K562 (cell line): ENCODE results near the gene DNAJC6. TPM values are rescaled to one million over a fixed set of nuclear protein-coding genes. Genes with fewer than 3 reads are reported as not detected.

Experiments
- ATAC-seq: fragments of 200-7000 bp; cut with Tn5 transposase; 3 replicates; pipeline ENCODE4 v1.9.1; 2020; ENCODE audit warnings: moderate library complexity
- BruUV-seq: library from RNA; stranded (reverse); fragments of 400-500 nt; replicated peaks from 2 replicates; lab custom pipeline; 2021; lab: Mats Ljungman, UMichigan
- CTCF ChIA-PET: fragments of 300-600 bp; formaldehyde crosslinking; extraction: SDS; loops from one replicate; lab custom pipeline; 2021; ENCODE audit warnings: low intra/inter-chr PET ratio; lab: Yijun Ruan, JAX
- POLR2A ChIA-PET: fragments of 300-600, 350-650 bp; sonication (Branson Sonifier 250); formaldehyde crosslinking; extraction: SDS; loops from one replicate; lab custom pipeline; 2021; ENCODE audit warnings: antibody characterized with exemption, inconsistent platforms; lab: Yijun Ruan, JAX
- DNase-seq, 4 experiments: peaks; one replicate each; pipeline versions ENCODE4 v3.0.0 to v3.0.0-alpha.2; 2011 to 2018; ENCODE audit warnings: low spot score in 3 of 4, mixed read lengths in 3 of 4; ENCODE audit errors: extremely low read depth in 1 of 4
- FAIRE-seq: peaks from 2 replicates; lab custom pipeline; 2011; peaks lifted over from hg19 to GRCh38; lab: Jason Lieb, UNC
- H2AFZ ChIP-seq: 2 replicates; pipeline ENCODE4 v1.6.0; 2011; ENCODE audit warnings: low read depth, low read length, control low read depth, inconsistent platforms
- H3K27ac ChIP-seq: fragments of 200-600 bp; 3 replicates; pipeline ENCODE4 v1.8.0; 2011; ENCODE audit warnings: low read depth, mild to moderate bottlenecking, control low read depth, inconsistent platforms, low read length, moderate library complexity, mixed read lengths; ENCODE audit errors: extremely low read depth
- H3K27me3 ChIP-seq, 2 experiments: fragments of 300-600 bp in 1 of 2; 2 replicates in 1 of 2; 3 replicates in 1 of 2; pipeline versions ENCODE4 v1.6.0 to v1.8.0; 2011; ENCODE audit warnings: inconsistent platforms in 2 of 2, low read length in 2 of 2, mild to moderate bottlenecking in 1 of 2, mixed read lengths in 1 of 2, moderate library complexity in 1 of 2; ENCODE audit not compliant: control insufficient read depth in 2 of 2, insufficient read depth in 2 of 2
- H3K36me3 ChIP-seq: fragments of 300-600 bp; 3 replicates; pipeline ENCODE4 v1.8.0; 2011; ENCODE audit warnings: mild to moderate bottlenecking, low read length, inconsistent platforms; ENCODE audit not compliant: control insufficient read depth, insufficient read depth
- H3K4me1 ChIP-seq, 2 experiments: fragments of 200-600 bp in 1 of 2; replicated peaks in 1 of 2; 2 replicates in 1 of 2; 3 replicates in 1 of 2; pipeline versions ENCODE4 v1.5.1 to v1.8.0; 2011; ENCODE audit warnings: inconsistent platforms in 2 of 2, low read length in 2 of 2, mild to moderate bottlenecking in 1 of 2, mixed read lengths in 1 of 2, moderate library complexity in 1 of 2; ENCODE audit not compliant: control insufficient read depth in 2 of 2, insufficient read depth in 2 of 2
- H3K4me2 ChIP-seq: 2 replicates; pipeline ENCODE4 v1.6.1; 2011; ENCODE audit warnings: low read length, control low read depth, inconsistent platforms, mixed read lengths; ENCODE audit not compliant: insufficient read depth
- H3K4me3 ChIP-seq: fragments of 200-600 bp; sonication (generic), shearing (Covaris generic); 2 replicates; pipeline ENCODE4 v1.5.1; 2016; ENCODE audit warnings: control low read depth, inconsistent platforms
- H3K79me2 ChIP-seq: fragments of 200-600 bp; 3 replicates; pipeline ENCODE4 v1.8.0; 2011; ENCODE audit warnings: low read length, inconsistent platforms; ENCODE audit not compliant: control insufficient read depth, insufficient read depth
- H3K9ac ChIP-seq, 2 experiments: 2 replicates each; pipeline versions ENCODE4 v1.6.0 to v1.6.1; 2011; ENCODE audit warnings: low read depth in 2 of 2, low read length in 2 of 2, control low read depth in 1 of 2, inconsistent platforms in 1 of 2, mild to moderate bottlenecking in 1 of 2, mixed read lengths in 1 of 2; ENCODE audit not compliant: insufficient read depth in 1 of 2
- H3K9me1 ChIP-seq: one replicate; pipeline ENCODE4 v1.6.0; 2011; ENCODE audit warnings: inconsistent platforms, mild to moderate bottlenecking, low read length, moderate library complexity; ENCODE audit not compliant: control insufficient read depth, insufficient read depth
- H3K9me3 ChIP-seq: replicated peaks from 2 replicates; pipeline ENCODE4 v1.5.1; 2011; ENCODE audit warnings: low read depth, low read length, inconsistent platforms; ENCODE audit not compliant: control insufficient read depth, insufficient read depth
- H4K20me1 ChIP-seq: replicated peaks from 2 replicates; pipeline ENCODE4 v1.6.1; 2011; ENCODE audit warnings: low read length, inconsistent platforms, mixed read lengths; ENCODE audit not compliant: control insufficient read depth, insufficient read depth
- CTBP1 ChIP-seq: fragments of 450-650 bp; IDR thresholded peaks from 2 replicates; pipeline ENCODE4 v1.6.1; 2016; ENCODE audit warnings: borderline replicate concordance
- ETV5 ChIP-seq: sonication (generic); formaldehyde crosslinking; IDR thresholded peaks from 2 replicates; pipeline ENCODE4 v1.4.0; 2020; ENCODE audit warnings: low read depth, mild to moderate bottlenecking, missing genetic modification reagents
- GATA2 ChIP-seq: sonication (generic); formaldehyde crosslinking; IDR thresholded peaks from 2 replicates; pipeline ENCODE4 v1.4.0; 2020; ENCODE audit warnings: mild to moderate bottlenecking, missing genetic modification reagents
- HMG20A ChIP-seq: fragments of 450-650 bp; formaldehyde crosslinking; conservative IDR thresholded peaks from 2 replicates; pipeline ENCODE4 v1.4.0; 2020; ENCODE audit warnings: mild to moderate bottlenecking, mixed read lengths
- MEIS2 ChIP-seq: fragments of 450-650 bp; IDR thresholded peaks from 2 replicates; pipeline ENCODE4 v1.6.1; 2014; ENCODE audit warnings: mild to moderate bottlenecking; ENCODE audit not compliant: partially characterized antibody
- MNT ChIP-seq, 2 experiments: fragments of 450-650 bp; conservative IDR thresholded peaks; 2 replicates each; pipeline ENCODE4 v1.6.1; 2017; ENCODE audit warnings: mild to moderate bottlenecking in 2 of 2, moderate library complexity in 2 of 2
- NCOR1 ChIP-seq: fragments of 450-650 bp; IDR thresholded peaks from 2 replicates; pipeline ENCODE4 v1.6.1; 2016; ENCODE audit warnings: mild to moderate bottlenecking, moderate library complexity
- NEUROD1 ChIP-seq: fragments of 150-350 bp; IDR thresholded peaks from 2 replicates; pipeline ENCODE4 v1.6.1; 2014; ENCODE audit warnings: borderline replicate concordance, low read length, low read depth; ENCODE audit not compliant: partially characterized antibody
- ZBTB8A ChIP-seq: fragments of 450-650 bp; IDR thresholded peaks from 2 replicates; pipeline ENCODE4 v1.6.1; 2018; ENCODE audit warnings: mild to moderate bottlenecking, moderate library complexity; ENCODE audit not compliant: partially characterized antibody
- ZNF699 ChIP-seq: fragments of 250-450 bp; sonication (Bioruptor Pico); IDR thresholded peaks from 2 replicates; pipeline ENCODE4 v1.8.0; 2021; ENCODE audit warnings: mild to moderate bottlenecking, moderate library complexity; ENCODE audit not compliant: insufficient replicate concordance
- WGBS: fragments of 100-300 bp; shearing (Covaris generic); methylation state at CpG from one replicate; pipeline ENCODE4 v1.1.6; 2016; ENCODE audit warnings: low coverage, mixed read lengths; ENCODE audit not compliant: insufficient coverage; ENCODE audit errors: missing lambda C conversion rate; 5-methylcytosine and 5-hydroxymethylcytosine counted together
- in situ Hi-C: fragments of 300-500 bp; cut with MboI; formaldehyde crosslinking; loops from 4 replicates; pipeline ENCODE4 v1.15.0; 2018; ENCODE audit warnings: inconsistent platforms, mixed read lengths
- intact Hi-C: fragments of 100-400 bp; cut with micrococcal nuclease; formaldehyde crosslinking; loops from 2 replicates; pipeline ENCODE4 v1.14.2; 2022
- polyA plus RNA-seq, 8 experiments: library from polyadenylated mRNA; depleted of rRNA in 4 of 8; stranded (reverse) in 5 of 8; unstranded in 3 of 8; fragments of >200 nt; fragmentation: Nextera tagmentation in 2 of 8; fragmentation: Illumina TruSeq in 1 of 8; extraction: Ambion mirVana in 2 of 8; extraction: Trizol in 1 of 8; gene quantifications; 2 replicates each; pipeline versions ENCODE4 v1.2.1 to v1.2.3, GENCODE V29; 2011 to 2014; ENCODE audit warnings: inconsistent platforms in 1 of 8, missing spikeins in 1 of 8
- total RNA-seq, 7 experiments: library from RNA; depleted of rRNA in 6 of 7; stranded (reverse); fragments of >200 nt in 6 of 7; fragmentation: Illumina TruSeq in 2 of 7; extraction: Trizol in 2 of 7; gene quantifications; 2 replicates each; pipeline versions ENCODE4 v1.2.1 to v1.2.3, GENCODE V29; 2011 to 2021; ENCODE audit warnings: low replicate concordance in 1 of 7
- TF ChIP-seq, protein P1 (sequence below): fragments of 450-650 bp; conservative IDR thresholded peaks from 2 replicates; pipeline ENCODE4 v1.6.1; 2016; ENCODE audit warnings: missing genetic modification characterization, low read depth, mild to moderate bottlenecking, missing compliant biosample characterization, moderate library complexity
- TF ChIP-seq, protein P2 (sequence below): fragments of 450-650 bp; IDR thresholded peaks from 2 replicates; pipeline ENCODE4 v1.6.1; 2016

Gene DNAJC6
- total and polyA plus RNA-seq, 9 of the 15 experiments (the other 6 are each of a cell fraction or from before 2014, with no cell fraction given) = 6.7 to 78.7 (median 28.0) TPM

- H3K27me3 ChIP-seq = no peaks in the 10 kb centered on the region
- no TSS peak for BruUV-seq
- WGBS = 11% methylated on average over 2 of the region's 2 CpGs
- peak overlapping the region in 1 of 2 experiments; percentile 18; a peak in 3 of 4 replicates for H3K9ac ChIP-seq
- in situ Hi-C loops (no loop called here), intact Hi-C loops (loop anchor here (2.0 kb wide), 1 partner anchor 23 kb away; no protein-coding TSS in a partner anchor)
- FAIRE-seq (peak; percentile 74), ATAC-seq (peak; percentile 64), DNase-seq (peak in 2 of 4 experiments; percentile 30 to 65)
- 0 out of 2 replicates have a peak overlapping the region, but pooled peaks have one; percentile 24 for H2AFZ ChIP-seq
- no peaks in the 10 kb centered on the region for H3K9me1 ChIP-seq
- no peaks in the 10 kb centered on the region for H4K20me1 ChIP-seq
- peaks cover 93% of the 10 kb centered on the region for H3K79me2 ChIP-seq
- ChIA-PET CTCF (no interaction called here), POLR2A (interaction anchor here (0.7 to 1.9 kb wide), 9 partner anchors 9 to 115 kb away, joined by 3 to 7 read pairs (median 4); no protein-coding TSS in a partner anchor)
- H3K4me1 ChIP-seq = peaks cover 30 to 52% of the 10 kb centered on the region in 2 experiments
- peak overlapping the region; percentile 43; the same call in 2 of the 3 replicates for H3K27ac ChIP-seq
- H3K9me3 ChIP-seq = no peaks in the 10 kb centered on the region
- H3K36me3 ChIP-seq = peaks cover 31% of the 10 kb centered on the region
- H3K4me2 ChIP-seq = peak overlapping the region; percentile 64
- no peak overlapping the region for H3K4me3 ChIP-seq
- TF ChIP-seq ETV5 (CRISPR knock-in tag) (0 out of 2 replicates have a peak, but pooled peaks have one; percentile 27), NCOR1 (no peak), MNT (conservative IDR thresholded peaks at IDR 0.05) (peak in 1 of 2 experiments; percentile 39; a peak in 2 of 4 replicates), MEIS2 (peak; percentile 45), CTBP1 (0 out of 2 replicates have a peak, but pooled peaks have one; percentile 22), ZNF699 (CRISPR knock-in tag) (no peak), ZBTB8A (no peak), GATA2 (CRISPR knock-in tag) (peak; percentile 33; the same call in 1 of the 2 replicates), NEUROD1 (no peak), HMG20A (no peak)
- TF ChIP-seq, protein P1, sequence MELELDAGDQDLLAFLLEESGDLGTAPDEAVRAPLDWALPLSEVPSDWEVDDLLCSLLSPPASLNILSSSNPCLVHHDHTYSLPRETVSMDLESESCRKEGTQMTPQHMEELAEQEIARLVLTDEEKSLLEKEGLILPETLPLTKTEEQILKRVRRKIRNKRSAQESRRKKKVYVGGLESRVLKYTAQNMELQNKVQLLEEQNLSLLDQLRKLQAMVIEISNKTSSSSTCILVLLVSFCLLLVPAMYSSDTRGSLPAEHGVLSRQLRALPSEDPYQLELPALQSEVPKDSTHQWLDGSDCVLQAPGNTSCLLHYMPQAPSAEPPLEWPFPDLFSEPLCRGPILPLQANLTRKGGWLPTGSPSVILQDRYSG = no peak
- TF ChIP-seq, protein P2, sequence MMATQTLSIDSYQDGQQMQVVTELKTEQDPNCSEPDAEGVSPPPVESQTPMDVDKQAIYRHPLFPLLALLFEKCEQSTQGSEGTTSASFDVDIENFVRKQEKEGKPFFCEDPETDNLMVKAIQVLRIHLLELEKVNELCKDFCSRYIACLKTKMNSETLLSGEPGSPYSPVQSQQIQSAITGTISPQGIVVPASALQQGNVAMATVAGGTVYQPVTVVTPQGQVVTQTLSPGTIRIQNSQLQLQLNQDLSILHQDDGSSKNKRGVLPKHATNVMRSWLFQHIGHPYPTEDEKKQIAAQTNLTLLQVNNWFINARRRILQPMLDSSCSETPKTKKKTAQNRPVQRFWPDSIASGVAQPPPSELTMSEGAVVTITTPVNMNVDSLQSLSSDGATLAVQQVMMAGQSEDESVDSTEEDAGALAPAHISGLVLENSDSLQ = peak; percentile 59
Measured at GRCh38 chr1:65316233-65316632, 6.9 kb downstream of the DNAJC6 start.
